ENCODE data around the gene MS4A14.
"Not testable (repeated sequence)": the region's sequence is repeated elsewhere in the genome, so short reads cannot be mapped to it uniquely, and the experiment has no call there.

Gene MS4A14

GRCh38 chr11:60392361-60392760, 3.9 kb upstream of the MS4A14 start:
- no peak for DNase-seq

GRCh38 chr11:60393016-60393415, 3.2 kb upstream of the MS4A14 start:
- DNase-seq, result no peak

- DNase-seq, result no peak
Observed at GRCh38 chr11:60394666-60395380, 1.4 kb upstream of the MS4A14 start.

- DNase-seq, result no peak
Observed at GRCh38 chr11:60396799-60397198, 540 bp downstream of the MS4A14 start.

GRCh38 chr11:60420015-60420414, 23.8 kb downstream of the MS4A14 start:
- no peak for DNase-seq

GRCh38 chr11:60422609-60423008, 26.4 kb downstream of the MS4A14 start:
- DNase-seq, result no peak

- DNase-seq, result no peak
Observed at GRCh38 chr11:60428517-60428916, 32.3 kb downstream of the MS4A14 start.

- DNase-seq, result no peak
Observed at GRCh38 chr11:60429272-60429671, 33.0 kb downstream of the MS4A14 start, which contains the start of gene MS4A5. Gene MS4A5, plus strand, starts transcription at chr11:60429572. Its CDS starts 103 bp downstream, at chr11:60429675.

GRCh38 chr11:60431251-60431650, 35.0 kb downstream of the MS4A14 start:
- DNase-seq, result no peak

- no peak for DNase-seq
Observed at GRCh38 chr11:60433401-60433800, 37.1 kb downstream of the MS4A14 start.

- DNase-seq, result no peak
Observed at GRCh38 chr11:60447070-60447469, 50.8 kb downstream of the MS4A14 start.

GRCh38 chr11:60447846-60448245, 51.6 kb downstream of the MS4A14 start:
- DNase-seq, result no peak

- not testable (repeated sequence) for DNase-seq
Observed at GRCh38 chr11:60451185-60451584, 54.9 kb downstream of the MS4A14 start.

GRCh38 chr11:60454212-60454611, 58.0 kb downstream of the MS4A14 start:
- DNase-seq, result no peak

- DNase-seq, result no peak
Observed at GRCh38 chr11:60455531-60456042, 59.3 kb downstream of the MS4A14 start, which contains the start of gene MS4A1. Gene MS4A1, plus strand, starts transcription at chr11:60455847. Its CDS starts 6,528 bp downstream, at chr11:60462375.

GRCh38 chr11:60457576-60457975, 61.3 kb downstream of the MS4A14 start:
- DNase-seq, result no peak

GRCh38 chr11:60459345-60459744, 63.1 kb downstream of the MS4A14 start:
- no peak for DNase-seq
